Stimulated activated CD8-positive, alpha-beta memory T cell treated with anti-CD3 and anti-CD28 coated beads, Interleukin-4, amount 100 ng/mL, for 24 hours (primary cell): ENCODE measurements around the gene ZNF575.

Source experiments
- DNase-seq: peaks from one replicate; pipeline ENCODE4 v3.0.0-alpha.2; 2020; ENCODE audit warnings: low read depth

ZNF575 gene, protein sequence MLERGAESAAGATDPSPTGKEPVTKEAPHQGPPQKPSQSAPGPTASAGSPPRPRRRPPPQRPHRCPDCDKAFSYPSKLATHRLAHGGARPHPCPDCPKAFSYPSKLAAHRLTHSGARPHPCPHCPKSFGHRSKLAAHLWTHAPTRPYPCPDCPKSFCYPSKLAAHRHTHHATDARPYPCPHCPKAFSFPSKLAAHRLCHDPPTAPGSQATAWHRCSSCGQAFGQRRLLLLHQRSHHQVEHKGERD

DNA sequence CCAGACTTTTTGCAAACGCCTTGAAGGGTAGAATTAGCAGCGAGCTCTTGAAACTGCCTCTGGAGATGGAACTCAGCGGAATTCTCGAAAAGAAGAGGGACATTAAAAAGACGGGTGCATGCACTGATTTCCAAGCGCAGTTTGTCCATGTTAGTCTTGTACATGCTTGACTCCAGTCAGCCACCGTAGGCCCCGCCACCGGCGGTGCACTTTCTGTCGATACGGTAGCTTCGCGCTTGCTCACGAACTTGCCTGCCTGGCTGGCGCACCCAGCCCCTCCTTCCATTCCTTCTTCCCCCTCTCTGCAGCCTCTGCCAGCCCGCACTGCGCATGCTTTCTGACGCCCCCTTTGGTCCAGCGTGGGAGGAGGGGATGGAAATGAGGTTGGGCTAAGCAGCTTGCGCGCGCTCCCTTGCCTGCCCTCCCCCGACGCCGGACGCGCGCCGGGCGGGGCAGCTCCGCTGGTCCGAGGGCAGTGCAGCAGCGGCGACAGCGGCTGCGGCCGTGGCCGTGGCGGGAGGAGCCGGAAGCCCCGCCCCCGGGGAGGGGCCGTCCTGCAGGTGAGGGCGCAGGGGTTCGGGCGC, at the start of gene ZNF575:
ZNF575 (plus strand) TSS at position 227 of the 584 bp plus-strand sequence. CDS start 1,235 bp downstream, outside the sequence.
- DNase-seq: peak; percentile 86

DNA sequence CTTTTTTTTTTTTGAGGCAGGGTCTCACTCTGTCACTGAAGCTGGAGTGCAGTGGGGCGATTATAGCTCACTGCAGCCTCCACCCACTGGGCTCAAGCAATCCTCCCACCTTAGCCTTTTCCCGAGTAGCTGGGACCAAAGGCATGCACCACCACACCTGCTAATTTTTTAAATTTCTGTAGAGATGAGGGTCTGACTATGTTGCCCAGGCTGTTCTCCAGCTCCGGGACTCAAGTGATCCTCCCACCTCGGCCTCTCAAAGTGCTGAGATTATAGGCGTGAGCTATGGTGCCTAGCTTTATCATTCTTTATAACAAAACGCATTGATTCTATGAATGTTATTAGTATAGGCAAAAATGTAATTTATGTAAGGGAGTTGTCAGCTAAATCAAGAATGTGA, 49.7 kb upstream of the ZNF575 start:
- no peak for DNase-seq

DNA sequence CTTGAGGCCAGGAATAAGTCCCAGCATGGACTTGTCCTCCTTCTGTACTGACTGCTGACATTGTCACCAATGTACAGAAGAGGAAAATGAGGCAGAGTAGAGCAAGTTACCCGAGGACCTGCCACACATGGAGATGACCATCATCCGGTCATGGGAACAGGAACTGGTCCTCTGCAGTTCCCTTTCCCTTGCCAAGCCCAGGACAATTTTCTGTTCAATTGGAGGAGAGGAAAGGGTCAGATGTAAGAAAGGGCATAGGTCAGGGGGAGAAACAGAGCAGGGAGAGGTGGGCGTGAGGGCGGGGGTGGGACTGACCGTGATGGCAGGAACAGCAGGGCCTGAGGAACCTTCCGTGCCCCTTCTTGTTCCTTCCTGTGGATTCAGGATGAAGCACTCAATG, 47.0 kb upstream of the ZNF575 start:
- DNase-seq: no peak

DNA sequence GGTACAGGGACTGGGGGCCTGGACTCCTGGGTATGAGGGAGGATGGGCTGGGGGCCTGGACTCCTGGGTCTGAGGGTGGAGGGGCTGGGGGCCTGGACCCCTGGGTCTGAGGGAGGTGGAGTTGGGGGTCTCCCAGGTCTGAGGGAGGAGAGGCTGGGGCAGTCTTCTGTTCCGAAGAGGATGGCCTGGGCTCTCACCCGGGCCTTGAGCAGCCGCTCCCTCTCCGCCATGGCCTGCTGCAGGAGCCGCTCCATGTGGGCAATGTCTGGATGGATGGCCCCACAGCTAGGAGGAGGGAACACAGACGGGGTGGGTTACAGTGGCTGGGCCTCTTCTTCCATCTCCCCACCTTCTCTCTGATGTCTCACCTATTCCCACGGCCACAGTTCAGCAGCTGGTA, 46.6 kb upstream of the ZNF575 start:
- no peak for DNase-seq

DNA sequence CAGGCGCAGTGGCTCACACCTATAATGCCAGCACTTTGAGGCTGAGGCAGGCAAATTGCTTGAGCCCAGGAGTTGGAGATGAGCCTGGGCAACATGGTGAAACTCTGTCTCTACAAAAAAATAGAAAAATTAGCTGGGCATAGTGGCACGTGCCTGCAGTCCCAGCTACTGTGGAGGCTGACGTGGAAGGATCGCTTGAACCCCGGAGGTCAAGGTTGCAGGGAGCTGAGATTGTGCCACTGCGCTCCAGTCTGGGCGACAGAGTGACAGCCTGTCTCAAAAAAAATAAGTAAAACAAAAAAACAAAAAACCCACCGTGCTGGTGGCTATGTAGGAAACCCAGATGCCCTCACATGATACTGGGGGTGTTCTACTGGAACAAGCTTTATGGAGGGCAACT, 44.8 kb upstream of the ZNF575 start:
- no peak for DNase-seq

DNA sequence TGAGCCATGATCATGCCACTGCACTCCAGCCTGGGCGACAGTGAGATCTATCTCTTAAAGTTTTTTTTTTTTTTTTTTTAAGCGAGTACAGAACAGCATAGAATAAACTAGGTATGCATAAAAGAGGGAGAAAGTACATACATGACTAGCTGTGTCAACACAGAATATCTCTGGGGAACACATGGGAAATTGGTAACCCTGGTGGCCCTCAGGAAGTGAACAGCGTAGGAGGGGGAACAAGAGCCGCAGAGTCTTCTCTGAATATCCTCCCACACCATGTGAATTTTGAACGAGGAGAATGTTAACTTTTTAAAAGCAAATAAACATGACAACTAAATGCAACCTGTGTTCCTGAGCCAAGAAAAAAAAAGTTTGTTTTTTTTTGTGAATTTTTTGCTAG, 43.7 kb upstream of the ZNF575 start:
- DNase-seq: no peak

DNA sequence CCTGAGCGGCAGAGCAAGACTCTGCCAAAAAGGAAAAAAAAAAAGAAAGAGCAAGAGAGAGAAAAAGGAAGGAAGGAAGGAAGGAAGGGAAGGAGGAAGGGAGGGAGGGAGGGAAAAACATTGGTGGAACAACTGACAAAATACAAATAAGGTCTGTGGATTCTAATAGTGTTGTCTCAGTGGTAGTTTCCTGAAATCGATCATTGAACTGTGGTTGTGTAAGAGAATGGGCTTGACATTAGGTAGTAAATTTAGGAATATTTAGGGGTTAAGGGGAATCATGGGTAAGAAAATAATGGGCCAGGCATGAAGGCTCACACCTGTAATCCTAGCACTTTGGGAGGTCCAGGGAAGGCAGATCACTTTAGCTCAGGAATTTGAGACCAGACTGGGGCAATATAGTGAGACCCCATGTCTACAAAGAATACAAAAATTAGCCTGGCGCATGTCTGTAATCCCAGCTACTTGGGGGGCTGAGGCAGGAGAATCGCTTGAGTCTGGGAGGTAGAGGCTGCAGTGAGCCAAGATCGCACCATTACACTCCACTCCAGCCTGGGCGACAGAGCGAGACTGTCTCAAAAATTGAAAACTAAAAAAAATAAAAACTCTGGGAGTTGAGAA, 42.9 kb upstream of the ZNF575 start:
- no peak for DNase-seq

DNA sequence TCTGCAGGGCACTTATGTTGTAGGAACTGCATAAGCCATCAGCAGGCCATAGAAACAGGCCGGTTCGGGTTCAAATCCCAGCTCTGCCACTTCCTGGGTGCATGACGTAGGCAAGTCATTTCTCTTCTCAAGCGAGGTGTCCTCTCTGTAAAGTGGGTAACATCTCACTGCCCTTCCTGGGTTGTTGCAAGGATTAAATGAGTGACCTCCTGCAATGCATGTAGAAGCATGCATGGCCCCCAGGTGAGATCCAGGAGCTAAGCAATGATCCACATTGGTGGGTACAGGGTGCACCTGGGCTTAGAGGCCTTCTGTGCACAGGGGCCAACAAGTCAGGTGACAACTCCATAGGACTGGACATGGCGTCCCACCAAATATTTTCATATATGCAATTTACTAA, 42.2 kb upstream of the ZNF575 start:
- DNase-seq: no peak

DNA sequence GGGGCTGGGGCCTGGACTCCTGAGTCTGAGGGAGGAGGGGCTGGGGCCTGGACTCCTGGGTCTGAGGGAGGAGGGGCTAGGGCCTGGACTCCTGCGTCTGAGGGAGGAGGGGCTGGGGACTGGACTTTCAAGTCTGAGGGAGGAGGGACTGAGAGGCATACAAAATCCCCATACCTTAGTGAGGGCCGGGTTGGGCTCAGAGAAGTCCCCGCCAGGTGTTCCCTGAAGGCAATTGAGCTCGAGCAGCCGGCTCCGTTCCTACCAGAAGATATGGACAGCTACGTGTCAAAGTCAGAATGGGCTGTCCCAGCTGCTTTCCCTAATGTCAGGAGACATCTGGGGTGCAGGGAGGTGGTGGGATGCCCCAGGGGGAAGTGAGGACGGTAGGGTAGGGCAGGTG, 37.9 kb upstream of the ZNF575 start:
- no peak for DNase-seq

DNA sequence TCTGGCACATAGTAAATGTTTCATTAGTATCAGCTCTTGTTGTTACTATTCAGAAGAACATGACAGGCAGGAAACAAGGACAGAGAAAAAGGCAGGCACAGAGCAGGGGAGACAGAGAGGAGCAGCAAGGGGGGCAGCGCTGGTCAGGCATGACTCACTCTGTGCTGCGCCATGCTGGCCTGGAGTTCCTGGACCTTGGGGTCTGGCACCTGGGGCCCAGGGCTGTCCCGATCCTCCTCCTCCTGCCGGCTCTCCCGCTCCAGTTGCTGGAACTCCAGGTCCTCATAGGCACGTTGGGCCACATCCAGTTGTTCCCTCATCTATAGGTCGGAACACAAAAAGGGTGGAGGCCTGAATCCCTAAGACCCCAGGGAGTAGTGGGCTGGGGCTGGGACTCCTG, 36.0 kb upstream of the ZNF575 start:
- no peak for DNase-seq

DNA sequence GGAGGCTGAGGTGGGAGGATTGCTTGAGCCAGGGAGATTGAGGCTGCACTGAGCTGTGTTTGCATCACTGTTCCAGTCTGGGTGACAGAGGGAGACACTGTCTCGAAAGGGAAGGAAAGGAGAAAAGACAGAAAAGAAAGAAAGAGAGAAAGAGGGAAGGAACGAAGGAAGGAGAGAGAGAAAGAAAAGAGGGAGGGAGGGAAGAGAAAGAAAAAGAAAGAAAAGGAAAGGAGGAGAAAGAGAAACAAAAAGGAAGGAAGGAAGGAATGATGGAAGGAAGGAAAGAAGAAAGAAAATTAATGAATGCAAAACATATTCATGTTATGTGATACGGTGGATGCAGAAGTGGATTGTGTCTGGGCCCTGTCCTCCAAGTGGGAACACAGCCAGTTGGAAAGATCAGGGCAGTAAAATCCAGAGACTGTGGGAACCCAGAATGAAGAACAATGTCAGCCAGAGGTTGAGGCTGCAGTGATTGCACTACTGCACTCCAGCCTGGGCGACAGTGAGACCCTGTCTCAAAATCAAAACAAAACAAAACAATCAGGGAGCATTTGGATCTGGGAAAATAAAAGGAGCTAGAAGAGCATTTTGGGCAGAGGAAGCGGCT, 34.6 kb upstream of the ZNF575 start:
- DNase-seq: no peak

DNA sequence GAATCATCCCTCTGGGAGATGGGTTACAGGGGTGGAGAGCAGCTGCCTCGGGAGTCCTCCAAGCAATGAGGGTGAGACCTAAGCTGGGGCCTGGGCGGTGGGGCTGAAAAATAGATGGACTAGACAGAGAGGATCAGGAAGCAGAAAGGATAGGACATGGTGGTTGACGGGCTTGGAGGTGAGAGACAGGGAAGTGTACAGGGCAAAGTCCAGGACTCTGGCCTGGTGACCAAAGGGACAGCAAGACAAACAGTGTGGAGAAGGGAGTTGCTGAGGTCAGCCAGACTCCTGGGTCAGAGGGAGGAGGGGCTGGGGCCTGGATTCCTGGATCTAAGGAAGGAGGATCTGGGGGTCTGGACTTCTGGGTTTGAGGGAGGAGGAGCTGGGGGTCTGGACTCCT, 33.9 kb upstream of the ZNF575 start:
- DNase-seq: no peak

DNA sequence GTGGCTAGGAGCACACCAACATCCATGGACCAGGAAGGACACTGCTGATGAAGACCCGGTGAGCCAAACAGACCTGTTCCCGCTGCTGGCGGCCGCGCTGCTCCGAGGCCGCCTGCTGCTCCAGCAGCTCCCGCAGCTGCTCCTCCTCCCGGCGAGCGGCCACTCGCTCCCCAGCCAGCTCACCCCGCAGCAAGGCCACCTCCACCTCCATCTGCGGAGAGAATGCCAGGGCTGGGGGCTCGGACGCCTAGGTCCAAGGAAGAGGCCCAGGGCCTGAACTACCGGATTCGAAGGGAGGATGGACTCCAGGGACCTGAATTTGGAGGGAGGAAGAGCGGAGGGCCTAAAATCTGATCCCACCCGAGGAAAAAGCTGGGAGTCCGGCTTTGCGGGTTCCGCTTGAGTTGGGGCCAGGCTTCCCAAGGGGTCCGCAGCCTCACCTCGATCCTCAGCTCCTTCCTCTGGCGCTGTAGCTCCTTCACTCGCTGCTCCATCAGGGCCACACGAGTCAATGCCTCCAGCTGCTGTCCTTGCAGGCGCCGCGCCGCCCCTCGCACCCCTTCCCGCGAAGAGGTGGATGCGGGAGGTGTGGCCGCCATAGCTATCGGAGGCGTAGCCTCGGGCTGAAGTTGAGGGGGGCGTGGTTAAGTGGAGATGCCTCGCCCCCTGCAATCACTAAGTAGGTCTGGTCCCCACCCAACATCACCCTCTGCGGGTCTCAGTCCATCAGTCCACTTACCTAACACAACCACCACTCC, 31.1 kb upstream of the ZNF575 start:
- DNase-seq: no peak

DNA sequence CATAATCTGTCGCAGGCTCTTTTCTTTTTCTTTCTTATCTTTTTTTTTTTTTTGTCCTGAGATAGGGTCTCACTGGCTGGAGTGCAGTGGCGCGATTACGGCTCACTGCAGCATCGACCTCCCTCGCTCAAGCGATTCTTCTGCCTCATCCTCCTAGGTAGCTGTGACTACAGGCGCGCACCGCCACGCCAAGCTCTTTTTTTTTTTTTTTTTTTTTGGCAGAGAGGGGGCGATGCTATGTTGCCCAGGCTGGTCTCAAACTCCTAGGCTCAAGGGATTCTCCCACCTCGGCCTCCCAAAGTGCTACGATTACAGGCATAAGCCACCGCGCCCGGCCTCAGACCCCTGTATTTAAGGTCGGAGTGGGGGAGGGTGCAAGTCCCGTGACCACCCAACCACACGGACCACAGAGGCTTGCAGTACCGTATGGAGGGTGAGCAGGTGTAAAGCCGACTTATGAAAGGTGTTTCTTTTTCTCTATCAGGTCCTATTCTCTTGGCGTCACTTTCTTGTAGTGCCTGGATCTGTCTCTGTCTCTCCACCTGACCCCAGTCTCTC, 30.5 kb upstream of the ZNF575 start:
- DNase-seq: no peak

DNA sequence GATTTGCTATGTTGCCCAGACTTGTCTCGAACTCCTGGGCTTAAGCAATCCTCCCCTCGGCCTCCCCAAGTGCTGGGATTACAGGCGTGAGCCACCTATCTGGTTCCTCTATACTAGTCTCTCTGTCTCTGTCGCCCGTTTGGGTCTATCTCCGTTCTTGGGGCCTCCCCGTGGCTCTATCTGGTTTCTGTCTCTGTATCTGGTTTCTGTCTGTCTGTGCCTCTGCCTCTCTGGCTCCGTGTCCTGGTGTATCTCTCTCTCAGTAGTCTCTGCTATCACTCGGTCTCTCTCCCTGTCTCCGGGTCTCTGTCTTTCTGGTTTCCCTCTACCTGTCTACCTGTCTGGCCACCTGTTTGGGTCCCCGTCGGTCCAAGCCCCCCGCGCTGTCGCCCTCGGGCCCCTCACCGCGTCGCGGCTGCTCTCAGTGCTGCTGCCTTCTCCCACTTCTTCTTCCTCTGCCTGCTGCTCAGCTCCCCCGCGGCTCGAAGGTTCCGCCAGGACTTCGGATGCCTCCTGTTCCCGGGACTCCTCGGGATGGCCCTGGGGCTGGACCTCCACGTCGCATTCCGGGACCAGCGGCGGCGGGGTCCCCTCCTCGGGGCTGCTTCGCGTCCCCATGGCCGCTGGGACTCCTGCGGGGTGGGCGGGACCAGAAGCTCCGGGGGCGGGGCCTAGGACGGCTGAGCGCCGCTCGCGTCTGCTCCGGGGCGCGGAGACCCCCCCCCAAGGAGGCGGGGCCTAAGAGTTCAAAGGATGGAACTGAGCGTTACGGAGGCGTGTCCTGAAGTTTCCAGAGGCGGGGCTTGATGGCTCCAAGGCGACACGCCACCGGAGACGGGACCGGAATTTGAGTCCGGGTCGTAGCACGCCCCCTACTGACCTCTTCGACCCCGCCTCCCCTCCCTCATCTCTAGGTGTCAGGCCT, 29.2 kb upstream of the ZNF575 start:
- DNase-seq: peak; percentile 100

DNA sequence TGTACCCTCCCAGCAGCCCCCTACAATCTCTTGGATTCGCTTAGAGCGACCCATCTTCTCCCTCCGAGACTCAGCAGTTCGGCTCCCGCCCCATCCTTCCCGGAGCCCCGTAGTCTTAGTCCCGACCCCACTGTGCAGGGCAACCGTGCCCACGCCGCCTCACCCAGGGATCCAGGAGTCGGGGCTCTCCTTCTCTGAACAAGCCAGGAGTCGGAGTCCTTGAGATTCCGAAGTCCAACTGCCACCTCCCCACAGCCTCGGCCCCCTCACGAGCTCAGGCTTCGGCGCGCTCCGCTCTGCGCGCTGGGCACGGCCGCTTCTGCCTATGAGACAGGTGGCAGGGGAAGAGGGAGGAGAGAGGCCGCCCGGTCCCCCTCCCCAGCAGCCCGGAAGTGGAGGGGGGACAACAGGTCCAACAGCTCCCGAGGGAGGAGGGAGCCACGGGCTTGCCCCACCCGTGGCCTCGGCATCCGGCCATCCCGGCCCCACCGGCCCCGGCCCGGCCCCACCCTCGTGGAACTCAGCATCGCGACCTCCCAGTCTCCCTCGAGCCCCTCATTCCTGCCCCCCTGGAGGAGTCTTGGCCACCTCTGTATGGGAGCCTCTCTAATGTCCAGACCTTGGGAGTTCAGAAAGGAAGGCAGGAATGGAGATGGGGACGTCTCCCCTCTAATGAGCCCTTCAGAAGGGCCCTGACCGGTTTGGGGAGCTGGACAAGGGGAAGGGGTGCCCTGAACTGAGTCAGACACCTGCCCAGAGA, 28.4 kb upstream of the ZNF575 start, which contains the start of gene PHLDB3:
PHLDB3 (minus strand) TSS at position 321 of the 760 bp plus-strand sequence. CDS start 628 bp downstream, outside the sequence.
- DNase-seq: no peak

DNA sequence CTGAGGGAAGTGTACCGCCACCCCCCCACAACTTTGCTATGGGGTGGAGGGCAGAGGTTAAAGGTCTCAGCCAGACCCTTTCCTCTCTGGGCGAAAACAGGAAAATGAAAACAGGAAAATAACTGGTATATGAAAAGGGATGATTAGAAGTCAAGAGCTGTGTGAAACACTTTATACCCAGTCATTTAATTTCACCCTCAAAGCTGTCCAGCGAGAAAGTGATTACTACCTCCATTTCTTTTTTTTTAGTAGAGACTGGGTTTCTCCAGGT, 27.9 kb upstream of the ZNF575 start:
- DNase-seq: no peak

DNA sequence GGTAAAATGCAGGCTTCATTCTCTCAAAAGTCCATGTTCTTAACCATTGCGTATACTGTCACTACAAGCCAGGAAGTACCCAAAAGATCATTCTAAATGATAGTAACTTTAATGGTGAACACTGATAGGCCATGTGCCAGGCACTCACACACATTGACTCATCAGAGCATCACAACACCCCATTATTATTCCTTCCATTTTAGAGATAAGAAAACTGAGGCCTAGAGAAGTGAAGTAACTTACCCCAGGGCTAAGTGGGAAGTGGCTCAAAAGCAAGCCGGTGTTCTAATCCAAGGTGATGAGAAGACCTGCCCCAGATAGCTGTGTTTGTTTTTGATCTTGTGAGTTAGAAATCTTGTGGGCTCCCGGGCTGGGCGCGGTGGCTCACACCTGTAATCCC, 27.0 kb upstream of the ZNF575 start:
- DNase-seq: no peak

DNA sequence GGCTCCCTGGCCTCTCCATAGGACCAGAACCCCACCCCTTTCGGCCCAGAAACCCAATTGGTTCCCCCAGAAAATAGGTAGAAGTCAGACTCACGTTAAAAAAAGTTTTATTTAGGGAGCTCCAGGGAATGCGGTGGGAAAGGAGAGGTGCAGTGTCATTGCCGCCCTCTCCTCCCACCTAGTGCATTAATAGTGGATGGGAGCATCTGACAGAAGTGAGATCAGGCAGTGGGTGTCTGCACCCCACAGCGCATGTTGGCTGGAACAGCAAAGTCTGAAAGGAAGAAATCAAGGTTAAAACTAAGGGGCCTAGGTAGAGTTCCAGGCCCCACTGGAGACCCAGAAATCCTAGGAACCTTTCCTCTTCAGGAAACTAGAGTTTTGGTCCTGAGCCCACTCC, 26.4 kb upstream of the ZNF575 start:
- no peak for DNase-seq

DNA sequence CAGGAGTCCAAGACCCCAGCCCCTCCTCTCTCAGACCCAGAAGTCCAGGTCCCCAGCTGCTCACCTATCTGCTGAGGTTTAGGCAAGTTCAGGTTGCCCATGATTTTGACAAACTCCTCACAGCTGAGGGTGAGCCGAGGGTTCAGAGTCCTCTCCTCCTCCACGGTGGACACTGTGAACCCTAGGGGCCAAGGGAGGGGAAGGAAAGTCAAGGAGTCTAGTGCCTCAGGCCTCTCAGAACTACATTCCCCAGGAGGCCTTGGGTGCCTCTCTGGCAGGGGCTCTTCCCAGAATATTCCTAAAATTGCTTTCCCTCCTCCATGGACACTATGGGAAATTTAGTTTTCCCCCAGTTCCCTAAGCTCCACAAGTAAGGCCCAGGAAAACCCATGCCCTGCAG, 25.1 kb upstream of the ZNF575 start:
- DNase-seq: no peak

DNA sequence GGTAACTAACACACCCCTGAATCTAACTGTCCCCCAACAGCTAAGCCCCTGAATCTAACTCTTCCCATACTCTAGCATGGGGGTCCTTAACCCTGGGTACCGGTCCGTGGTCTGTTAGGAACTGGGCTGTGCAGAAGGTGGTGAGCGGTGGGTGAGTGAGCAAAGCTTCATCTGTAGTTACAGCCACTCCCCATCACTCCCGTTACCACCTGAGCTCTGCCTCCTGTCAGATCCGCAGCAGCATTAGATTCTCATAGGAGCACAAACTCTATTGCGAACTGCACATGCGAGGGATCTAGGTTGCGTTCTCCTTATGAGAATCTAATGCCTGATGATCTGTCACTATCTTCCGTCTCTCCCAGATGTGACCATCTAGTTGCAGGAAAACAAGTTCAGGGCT, 22.3 kb upstream of the ZNF575 start:
- DNase-seq: no peak
